Gastroesophageal sphincter (tissue), 4 donors: ENCODE results near the gene DDAH2. TPM values are rescaled to one million over a fixed set of nuclear protein-coding genes. Genes with fewer than 3 reads are reported as not detected.

Source experiments
- ATAC-seq: fragments of 150-250 bp; one replicate; pipeline ENCODE4 v1.9.1; 2016; ENCODE audit warnings: mild to moderate bottlenecking, moderate library complexity
- H3K27ac ChIP-seq, 4 donors: fragments of 200-600 bp; sonication (generic) in 3 of 4; 1 replicate in 3 of 4; 2 replicates in 1 of 4; pipeline ENCODE4 v1.5.1; 2016 to 2019
- H3K27me3 ChIP-seq: fragments of 200-600 bp; sonication (generic); one replicate; pipeline ENCODE4 v1.5.1; 2019
- H3K36me3 ChIP-seq, 2 donors: fragments of 200-600 bp; sonication (generic); one replicate each; pipeline ENCODE4 v1.5.1; 2019; ENCODE audit warnings: control low read depth in 1 of 2
- H3K4me1 ChIP-seq, 3 donors: fragments of 200-600 bp; sonication (generic); 1 replicate in 2 of 3; 2 replicates in 1 of 3; pipeline ENCODE4 v1.5.1; 2016 to 2019; ENCODE audit warnings: control low read depth in 2 of 3
- H3K4me3 ChIP-seq, 2 donors: fragments of 200-600 bp; sonication (generic); one replicate each; pipeline ENCODE4 v1.5.1; 2019; ENCODE audit warnings: mild to moderate bottlenecking in 1 of 2, moderate library complexity in 1 of 2
- H3K9me3 ChIP-seq, 3 donors: fragments of 200-600 bp; sonication (generic); one replicate each; pipeline ENCODE4 v1.5.1; 2017 to 2019; ENCODE audit warnings: control low read depth in 2 of 3
- CTCF ChIP-seq, 4 experiments: fragments of 200-600 bp in 2 of 4; fragments of 450-650 bp in 2 of 4; sonication (generic) in 1 of 4; IDR thresholded peaks; one replicate each; pipeline ENCODE4 v1.5.1; 2017 to 2019; ENCODE audit warnings: antibody characterized with exemption in 4 of 4, mild to moderate bottlenecking in 2 of 4, moderate library complexity in 2 of 4
- EP300 ChIP-seq: sonication (generic); formaldehyde crosslinking; IDR thresholded peaks from one replicate; pipeline ENCODE4 v1.6.1; 2017; ENCODE audit warnings: antibody characterized with exemption, mild to moderate bottlenecking
- POLR2A ChIP-seq, 2 donors: fragments of 450-650 bp; IDR thresholded peaks; one replicate each; pipeline ENCODE4 v1.6.1; 2017; ENCODE audit warnings: antibody characterized with exemption in 2 of 2, mild to moderate bottlenecking in 2 of 2, moderate library complexity in 1 of 2
- POLR2AphosphoS5 ChIP-seq: sonication (generic); formaldehyde crosslinking; IDR thresholded peaks from one replicate; pipeline ENCODE4 v1.6.1; 2017; ENCODE audit warnings: antibody characterized with exemption
- WGBS, 2 donors: methylation state at CpG; one replicate each; pipeline ENCODE4 v1.1.5; 2018; ENCODE audit warnings: low coverage in 1 of 2; 5-methylcytosine and 5-hydroxymethylcytosine counted together
- total RNA-seq, 4 donors: library from RNA; depleted of rRNA; stranded (reverse); fragments of >200 nt; gene quantifications; one replicate each; pipeline ENCODE4 v1.1.0, GENCODE V29; 2016

Gene DDAH2
- 100 to 1,000 TPM in 2 of 4 donors, 10 to 100 TPM in 2; 75.6 to 127 (median 99.0) TPM for total RNA-seq

- WGBS, 2 donors = 0 to 5% methylated on average over 3 to 7 of the region's 36 CpGs
- Histone ChIP-seq H3K27me3 (no peaks in the 10 kb centered on the region), H3K4me1 (peaks cover 0 to 64% (median 23%) of the 10 kb centered on the region in 3 donors)
These were observed at the start of gene DDAH2 for GRCh38 chr6:31728767-31729514. TSS of gene DDAH2 (minus strand) at chr6:31729299. CDS start at chr6:31729161, 138 bp downstream.

GRCh38 chr6:31778193-31778592 lies 49.1 kb upstream of the DDAH2 start:
- no peak for ATAC-seq
- TF ChIP-seq POLR2AphosphoS5 = no peak
- TF ChIP-seq POLR2A (IDR thresholded peaks at IDR 0.05) = no peak
- TF ChIP-seq EP300 = no peak
- no peak for TF ChIP-seq CTCF (IDR thresholded peaks at IDR 0.05)
- Histone ChIP-seq H3K36me3 (peaks cover 0 to 53% of the 10 kb centered on the region in 2 donors), H3K4me1 (peaks cover 0 to 14% (median 10%) of the 10 kb centered on the region in 3 donors), H3K9me3 (no peaks in the 10 kb centered on the region), H3K27me3 (no peaks in the 10 kb centered on the region), H3K27ac (no peak overlapping the region), H3K4me3 (no peak overlapping the region)
- WGBS, 2 donors = 100% methylated on average over 1 of the region's 5 CpGs; no CpG with 5 or more reads in 1 of the 2 donors

More at GRCh38 chr6:31728767-31729514, at the start of gene DDAH2:
- TF ChIP-seq EP300 = no peak
- TF ChIP-seq POLR2AphosphoS5 = no peak
- peak in 1 of 2 donors; percentile 8 for TF ChIP-seq POLR2A (IDR thresholded peaks at IDR 0.05)
- TF ChIP-seq CTCF (IDR thresholded peaks at IDR 0.05) = peak in 1 of 4 experiments; percentile 56
- H3K27ac ChIP-seq = peak within 1 kb of the TSS; percentile 94 to 99 (median 96)
- H3K9me3 ChIP-seq = no peaks in the 10 kb centered on the region
- peak within 1 kb of the TSS; percentile 80 to 92 for H3K4me3 ChIP-seq
- ATAC-seq = peak; percentile 26
- peaks cover 0 to 68% of the 10 kb centered on the region in 2 donors for H3K36me3 ChIP-seq

- TF ChIP-seq POLR2AphosphoS5 (no peak), EP300 (no peak), POLR2A (IDR thresholded peaks at IDR 0.05) (no peak), CTCF (IDR thresholded peaks at IDR 0.05) (no peak)
- peaks cover 0 to 48% of the 10 kb centered on the region in 2 donors for H3K36me3 ChIP-seq
- H3K27me3 ChIP-seq = no peaks in the 10 kb centered on the region
- ATAC-seq = no peak
- peaks cover 0 to 14% (median 10%) of the 10 kb centered on the region in 3 donors for H3K4me1 ChIP-seq
- WGBS, 2 donors = 100% methylated on average over 1 to 3 of the region's 5 CpGs
- no peaks in the 10 kb centered on the region for H3K9me3 ChIP-seq
- peak overlapping the region in 1 of 4 donors; percentile 53 for H3K27ac ChIP-seq
- no peak overlapping the region for H3K4me3 ChIP-seq
These were observed 48.6 kb upstream of the DDAH2 start for GRCh38 chr6:31777667-31778050.

GRCh38 chr6:31776989-31777666 lies 48.0 kb upstream of the DDAH2 start, which contains the start of gene VWA7:
TSS of gene VWA7 (minus strand) at chr6:31777328. CDS start at chr6:31776779, 549 bp downstream.
- Histone ChIP-seq H3K27ac (peak within 1 kb of the TSS in 2 of 4 donors; percentile 7 to 53), H3K36me3 (peaks cover 0 to 43% of the 10 kb centered on the region in 2 donors), H3K4me3 (peak within 1 kb of the TSS in 1 of 2 donors; percentile 8), H3K27me3 (no peaks in the 10 kb centered on the region), H3K4me1 (peaks cover 0 to 14% (median 10%) of the 10 kb centered on the region in 3 donors), H3K9me3 (no peaks in the 10 kb centered on the region)
- WGBS, 2 donors = 5 to 80% methylated on average over 1 to 6 of the region's 15 CpGs
- ATAC-seq = peak; percentile 34
- TF ChIP-seq EP300 = no peak
- TF ChIP-seq POLR2A (IDR thresholded peaks at IDR 0.05) = no peak
- peak; percentile 44 for TF ChIP-seq POLR2AphosphoS5
- no peak for TF ChIP-seq CTCF (IDR thresholded peaks at IDR 0.05)
